K562 (cell line): ENCODE measurements around the gene C11orf58. TPM values are rescaled to one million over a fixed set of nuclear protein-coding genes. Genes with fewer than 3 reads are reported as not detected.
A peak's percentile ranks its signal among the peaks of the same experiment; 100 is the strongest.

Experiments
- ATAC-seq: fragments of 200-7000 bp; cut with Tn5 transposase; 3 replicates; pipeline ENCODE4 v1.9.1; 2020; ENCODE audit warnings: moderate library complexity
- BruUV-seq: library from RNA; stranded (reverse); fragments of 400-500 nt; replicated peaks from 2 replicates; lab custom pipeline; 2021; lab: Mats Ljungman, UMichigan
- CTCF ChIA-PET: fragments of 300-600 bp; formaldehyde crosslinking; extraction: SDS; loops from one replicate; lab custom pipeline; 2021; ENCODE audit warnings: low intra/inter-chr PET ratio; lab: Yijun Ruan, JAX
- POLR2A ChIA-PET: fragments of 300-600, 350-650 bp; sonication (Branson Sonifier 250); formaldehyde crosslinking; extraction: SDS; loops from one replicate; lab custom pipeline; 2021; ENCODE audit warnings: antibody characterized with exemption, inconsistent platforms; lab: Yijun Ruan, JAX
- DNase-seq, 4 experiments: peaks; one replicate each; pipeline versions ENCODE4 v3.0.0 to v3.0.0-alpha.2; 2011 to 2018; ENCODE audit warnings: low spot score in 3 of 4, mixed read lengths in 3 of 4; ENCODE audit errors: extremely low read depth in 1 of 4
- FAIRE-seq: peaks from 2 replicates; lab custom pipeline; 2011; peaks lifted over from hg19 to GRCh38; lab: Jason Lieb, UNC
- H2AFZ ChIP-seq: 2 replicates; pipeline ENCODE4 v1.6.0; 2011; ENCODE audit warnings: low read depth, low read length, control low read depth, inconsistent platforms
- H3K27ac ChIP-seq: fragments of 200-600 bp; 3 replicates; pipeline ENCODE4 v1.8.0; 2011; ENCODE audit warnings: low read depth, mild to moderate bottlenecking, control low read depth, inconsistent platforms, low read length, moderate library complexity, mixed read lengths; ENCODE audit errors: extremely low read depth
- H3K27me3 ChIP-seq, 2 experiments: fragments of 300-600 bp in 1 of 2; 2 replicates in 1 of 2; 3 replicates in 1 of 2; pipeline versions ENCODE4 v1.6.0 to v1.8.0; 2011; ENCODE audit warnings: inconsistent platforms in 2 of 2, low read length in 2 of 2, mild to moderate bottlenecking in 1 of 2, mixed read lengths in 1 of 2, moderate library complexity in 1 of 2; ENCODE audit not compliant: control insufficient read depth in 2 of 2, insufficient read depth in 2 of 2
- H3K36me3 ChIP-seq: fragments of 300-600 bp; 3 replicates; pipeline ENCODE4 v1.8.0; 2011; ENCODE audit warnings: mild to moderate bottlenecking, low read length, inconsistent platforms; ENCODE audit not compliant: control insufficient read depth, insufficient read depth
- H3K4me1 ChIP-seq, 2 experiments: fragments of 200-600 bp in 1 of 2; replicated peaks in 1 of 2; 2 replicates in 1 of 2; 3 replicates in 1 of 2; pipeline versions ENCODE4 v1.5.1 to v1.8.0; 2011; ENCODE audit warnings: inconsistent platforms in 2 of 2, low read length in 2 of 2, mild to moderate bottlenecking in 1 of 2, mixed read lengths in 1 of 2, moderate library complexity in 1 of 2; ENCODE audit not compliant: control insufficient read depth in 2 of 2, insufficient read depth in 2 of 2
- H3K4me2 ChIP-seq: 2 replicates; pipeline ENCODE4 v1.6.1; 2011; ENCODE audit warnings: low read length, control low read depth, inconsistent platforms, mixed read lengths; ENCODE audit not compliant: insufficient read depth
- H3K4me3 ChIP-seq: fragments of 200-600 bp; sonication (generic), shearing (Covaris generic); 2 replicates; pipeline ENCODE4 v1.5.1; 2016; ENCODE audit warnings: control low read depth, inconsistent platforms
- H3K79me2 ChIP-seq: fragments of 200-600 bp; 3 replicates; pipeline ENCODE4 v1.8.0; 2011; ENCODE audit warnings: low read length, inconsistent platforms; ENCODE audit not compliant: control insufficient read depth, insufficient read depth
- H3K9ac ChIP-seq, 2 experiments: 2 replicates each; pipeline versions ENCODE4 v1.6.0 to v1.6.1; 2011; ENCODE audit warnings: low read depth in 2 of 2, low read length in 2 of 2, control low read depth in 1 of 2, inconsistent platforms in 1 of 2, mild to moderate bottlenecking in 1 of 2, mixed read lengths in 1 of 2; ENCODE audit not compliant: insufficient read depth in 1 of 2
- H3K9me1 ChIP-seq: one replicate; pipeline ENCODE4 v1.6.0; 2011; ENCODE audit warnings: inconsistent platforms, mild to moderate bottlenecking, low read length, moderate library complexity; ENCODE audit not compliant: control insufficient read depth, insufficient read depth
- H3K9me3 ChIP-seq: replicated peaks from 2 replicates; pipeline ENCODE4 v1.5.1; 2011; ENCODE audit warnings: low read depth, low read length, inconsistent platforms; ENCODE audit not compliant: control insufficient read depth, insufficient read depth
- H4K20me1 ChIP-seq: replicated peaks from 2 replicates; pipeline ENCODE4 v1.6.1; 2011; ENCODE audit warnings: low read length, inconsistent platforms, mixed read lengths; ENCODE audit not compliant: control insufficient read depth, insufficient read depth
- EWSR1 ChIP-seq: fragments of 450-650 bp; IDR thresholded peaks from 2 replicates; pipeline ENCODE4 v1.6.1; 2018; ENCODE audit warnings: borderline replicate concordance, mild to moderate bottlenecking, low read depth, moderate library complexity; ENCODE audit not compliant: partially characterized antibody
- KLF6 ChIP-seq: fragments of 250-450 bp; sonication (Bioruptor Pico); IDR thresholded peaks from 2 replicates; pipeline ENCODE4 v1.4.0; 2020; ENCODE audit warnings: mild to moderate bottlenecking, moderate library complexity, borderline replicate concordance
- LCOR ChIP-seq: sonication (generic); formaldehyde crosslinking; IDR thresholded peaks from 2 replicates; pipeline ENCODE4 v1.8.0; 2022; ENCODE audit warnings: mild to moderate bottlenecking, missing genetic modification reagents
- WGBS: fragments of 100-300 bp; shearing (Covaris generic); methylation state at CpG from one replicate; pipeline ENCODE4 v1.1.6; 2016; ENCODE audit warnings: low coverage, mixed read lengths; ENCODE audit not compliant: insufficient coverage; ENCODE audit errors: missing lambda C conversion rate; 5-methylcytosine and 5-hydroxymethylcytosine counted together
- in situ Hi-C: fragments of 300-500 bp; cut with MboI; formaldehyde crosslinking; loops from 4 replicates; pipeline ENCODE4 v1.15.0; 2018; ENCODE audit warnings: inconsistent platforms, mixed read lengths
- intact Hi-C: fragments of 100-400 bp; cut with micrococcal nuclease; formaldehyde crosslinking; loops from 2 replicates; pipeline ENCODE4 v1.14.2; 2022
- polyA plus RNA-seq, 8 experiments: library from polyadenylated mRNA; depleted of rRNA in 4 of 8; stranded (reverse) in 5 of 8; unstranded in 3 of 8; fragments of >200 nt; fragmentation: Nextera tagmentation in 2 of 8; fragmentation: Illumina TruSeq in 1 of 8; extraction: Ambion mirVana in 2 of 8; extraction: Trizol in 1 of 8; gene quantifications; 2 replicates each; pipeline versions ENCODE4 v1.2.1 to v1.2.3, GENCODE V29; 2011 to 2014; ENCODE audit warnings: inconsistent platforms in 1 of 8, missing spikeins in 1 of 8
- total RNA-seq, 7 experiments: library from RNA; depleted of rRNA in 6 of 7; stranded (reverse); fragments of >200 nt in 6 of 7; fragmentation: Illumina TruSeq in 2 of 7; extraction: Trizol in 2 of 7; gene quantifications; 2 replicates each; pipeline versions ENCODE4 v1.2.1 to v1.2.3, GENCODE V29; 2011 to 2021; ENCODE audit warnings: low replicate concordance in 1 of 7
- TF ChIP-seq, protein P1 (sequence below): fragments of 450-650 bp; IDR thresholded peaks from 2 replicates; pipeline ENCODE4 v1.6.1; 2016; ENCODE audit warnings: borderline replicate concordance
- TF ChIP-seq, protein P2 (sequence below): fragments of 250-450 bp; sonication (Bioruptor Pico); IDR thresholded peaks from 2 replicates; pipeline ENCODE4 v1.8.0; 2022; ENCODE audit warnings: inconsistent platforms
- TF ChIP-seq, protein P3 (sequence below): fragments of 450-650 bp; IDR thresholded peaks from 2 replicates; pipeline ENCODE4 v1.6.1; 2018; ENCODE audit warnings: mild to moderate bottlenecking, low read depth; ENCODE audit not compliant: partially characterized antibody
- TF ChIP-seq, protein P4 (sequence below): IDR thresholded peaks from 2 replicates; pipeline ENCODE4 v1.6.1; 2011; ENCODE audit not compliant: insufficient read length; ENCODE audit errors: extremely low read depth
- TF ChIP-seq, protein P5 (sequence below): fragments of 450-650 bp; IDR thresholded peaks from 2 replicates; pipeline ENCODE4 v1.7.0; 2016; ENCODE audit warnings: borderline replicate concordance

C11orf58 gene
- total and polyA plus RNA-seq, 9 of the 15 experiments (the other 6 are each of a cell fraction or from before 2014, with no cell fraction given) = 104 to 421 (median 247) TPM

DNA sequence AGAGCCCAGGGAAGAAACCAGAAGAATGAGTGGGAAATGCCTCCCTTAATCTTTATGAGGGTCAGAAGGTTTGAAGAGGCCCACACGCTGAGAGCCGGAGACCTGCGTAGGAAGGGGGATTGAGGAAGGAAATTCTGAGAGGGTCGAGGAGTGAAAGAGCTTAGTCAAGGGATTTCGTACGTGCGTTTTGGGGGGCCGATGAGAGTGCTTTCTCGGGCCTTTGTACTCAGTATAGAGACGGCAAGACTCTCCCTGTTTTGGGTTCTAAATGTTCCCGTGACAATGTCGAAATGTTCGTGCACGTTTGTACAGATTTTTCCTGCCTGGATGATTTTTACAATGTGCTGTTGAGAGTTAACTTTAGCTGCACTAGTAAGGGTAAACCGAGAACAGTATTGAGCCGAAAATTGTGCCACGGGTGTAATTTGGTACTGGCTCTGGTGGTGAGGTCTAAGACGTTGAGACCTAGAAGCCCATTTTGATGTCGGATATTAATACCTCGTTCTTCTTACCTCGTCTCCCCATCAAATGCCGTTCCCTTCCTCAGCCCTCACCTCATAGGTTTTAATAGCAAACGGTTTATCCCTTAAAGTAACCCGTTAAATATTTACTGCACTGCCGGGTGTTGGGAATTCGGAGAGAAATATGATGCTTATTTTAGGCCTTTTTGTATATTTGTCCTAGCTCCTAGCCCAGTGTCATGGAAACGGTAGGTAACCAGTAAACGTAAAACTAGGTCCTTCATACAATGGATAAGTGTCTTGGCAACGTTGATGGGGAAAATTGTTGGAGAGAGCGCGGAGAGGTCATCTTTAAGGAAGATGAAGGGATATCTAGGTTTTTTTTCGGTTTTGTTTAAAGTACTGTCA, 734 bp downstream of the C11orf58 start (continued):
- TF ChIP-seq, protein P1, sequence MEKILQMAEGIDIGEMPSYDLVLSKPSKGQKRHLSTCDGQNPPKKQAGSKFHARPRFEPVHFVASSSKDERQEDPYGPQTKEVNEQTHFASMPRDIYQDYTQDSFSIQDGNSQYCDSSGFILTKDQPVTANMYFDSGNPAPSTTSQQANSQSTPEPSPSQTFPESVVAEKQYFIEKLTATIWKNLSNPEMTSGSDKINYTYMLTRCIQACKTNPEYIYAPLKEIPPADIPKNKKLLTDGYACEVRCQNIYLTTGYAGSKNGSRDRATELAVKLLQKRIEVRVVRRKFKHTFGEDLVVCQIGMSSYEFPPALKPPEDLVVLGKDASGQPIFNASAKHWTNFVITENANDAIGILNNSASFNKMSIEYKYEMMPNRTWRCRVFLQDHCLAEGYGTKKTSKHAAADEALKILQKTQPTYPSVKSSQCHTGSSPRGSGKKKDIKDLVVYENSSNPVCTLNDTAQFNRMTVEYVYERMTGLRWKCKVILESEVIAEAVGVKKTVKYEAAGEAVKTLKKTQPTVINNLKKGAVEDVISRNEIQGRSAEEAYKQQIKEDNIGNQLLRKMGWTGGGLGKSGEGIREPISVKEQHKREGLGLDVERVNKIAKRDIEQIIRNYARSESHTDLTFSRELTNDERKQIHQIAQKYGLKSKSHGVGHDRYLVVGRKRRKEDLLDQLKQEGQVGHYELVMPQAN = 0 out of 2 replicates have a peak, but pooled peaks have one; percentile 0
- TF ChIP-seq, protein P2, sequence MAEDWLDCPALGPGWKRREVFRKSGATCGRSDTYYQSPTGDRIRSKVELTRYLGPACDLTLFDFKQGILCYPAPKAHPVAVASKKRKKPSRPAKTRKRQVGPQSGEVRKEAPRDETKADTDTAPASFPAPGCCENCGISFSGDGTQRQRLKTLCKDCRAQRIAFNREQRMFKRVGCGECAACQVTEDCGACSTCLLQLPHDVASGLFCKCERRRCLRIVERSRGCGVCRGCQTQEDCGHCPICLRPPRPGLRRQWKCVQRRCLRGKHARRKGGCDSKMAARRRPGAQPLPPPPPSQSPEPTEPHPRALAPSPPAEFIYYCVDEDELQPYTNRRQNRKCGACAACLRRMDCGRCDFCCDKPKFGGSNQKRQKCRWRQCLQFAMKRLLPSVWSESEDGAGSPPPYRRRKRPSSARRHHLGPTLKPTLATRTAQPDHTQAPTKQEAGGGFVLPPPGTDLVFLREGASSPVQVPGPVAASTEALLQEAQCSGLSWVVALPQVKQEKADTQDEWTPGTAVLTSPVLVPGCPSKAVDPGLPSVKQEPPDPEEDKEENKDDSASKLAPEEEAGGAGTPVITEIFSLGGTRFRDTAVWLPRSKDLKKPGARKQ (CRISPR knock-in tag) = no peak

DNA sequence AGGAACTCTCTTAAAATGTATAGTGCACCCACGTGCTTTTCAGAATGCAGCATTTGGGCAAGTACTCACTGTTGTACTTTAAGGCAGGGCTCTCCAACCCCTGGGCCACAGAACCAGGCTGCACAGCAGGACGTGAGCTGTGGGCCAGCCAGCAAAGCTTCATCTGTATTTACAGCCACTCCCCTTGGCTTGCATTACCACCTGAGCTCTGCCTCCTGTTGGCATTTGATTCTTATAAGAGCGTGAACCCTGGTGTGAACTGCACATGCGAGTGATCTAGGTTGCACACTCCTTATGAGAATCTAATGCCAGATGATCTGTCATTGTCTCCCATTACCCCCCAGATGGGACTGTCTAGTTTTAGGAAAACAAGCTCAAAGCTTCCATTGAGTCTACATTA, 3.0 kb downstream of the C11orf58 start:
- Histone ChIP-seq H3K4me3 (no peak overlapping the region), H4K20me1 (peaks cover 3% of the 10 kb centered on the region; the same call in 1 of the 2 replicates), H3K27ac (no peak overlapping the region), H3K79me2 (peaks cover 86% of the 10 kb centered on the region), H3K27me3 (no peaks in the 10 kb centered on the region), H2AFZ (no peak overlapping the region), H3K9ac (no peak overlapping the region), H3K9me3 (no peaks in the 10 kb centered on the region), H3K4me2 (peak overlapping the region; percentile 2; the same call in 1 of the 2 replicates), H3K4me1 (peaks cover 11 to 12% of the 10 kb centered on the region in 2 experiments; a peak in 4 of 5 replicates), H3K36me3 (peaks cover 48% of the 10 kb centered on the region; the same call in 2 of the 3 replicates), H3K9me1 (no peaks in the 10 kb centered on the region)
- ATAC-seq (no peak), DNase-seq (no peak), FAIRE-seq (no peak)
- in situ Hi-C loops = no loop called here
- intact Hi-C loops = no loop called here
- BruUV-seq = TSS peak; percentile 6
- ChIA-PET POLR2A (interaction anchor here (5.1 kb wide), 1 partner anchor 8 kb away, joined by 27 read pairs; no protein-coding TSS in a partner anchor), CTCF (no interaction called here)
- WGBS = 84% methylated on average over 4 of the region's 4 CpGs
- TF ChIP-seq EWSR1 = no peak
- no peak for TF ChIP-seq KLF6 (CRISPR knock-in tag)
- TF ChIP-seq, protein P3, sequence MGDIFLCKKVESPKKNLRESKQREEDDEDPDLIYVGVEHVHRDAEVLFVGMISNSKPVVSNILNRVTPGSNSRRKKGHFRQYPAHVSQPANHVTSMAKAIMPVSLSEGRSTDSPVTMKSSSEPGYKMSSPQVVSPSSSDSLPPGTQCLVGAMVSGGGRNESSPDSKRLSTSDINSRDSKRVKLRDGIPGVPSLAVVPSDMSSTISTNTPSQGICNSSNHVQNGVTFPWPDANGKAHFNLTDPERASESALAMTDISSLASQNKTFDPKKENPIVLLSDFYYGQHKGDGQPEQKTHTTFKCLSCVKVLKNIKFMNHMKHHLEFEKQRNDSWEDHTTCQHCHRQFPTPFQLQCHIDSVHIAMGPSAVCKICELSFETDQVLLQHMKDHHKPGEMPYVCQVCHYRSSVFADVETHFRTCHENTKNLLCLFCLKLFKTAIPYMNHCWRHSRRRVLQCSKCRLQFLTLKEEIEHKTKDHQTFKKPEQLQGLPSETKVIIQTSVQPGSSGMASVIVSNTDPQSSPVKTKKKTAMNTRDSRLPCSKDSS = no peak
- TF ChIP-seq, protein P4, sequence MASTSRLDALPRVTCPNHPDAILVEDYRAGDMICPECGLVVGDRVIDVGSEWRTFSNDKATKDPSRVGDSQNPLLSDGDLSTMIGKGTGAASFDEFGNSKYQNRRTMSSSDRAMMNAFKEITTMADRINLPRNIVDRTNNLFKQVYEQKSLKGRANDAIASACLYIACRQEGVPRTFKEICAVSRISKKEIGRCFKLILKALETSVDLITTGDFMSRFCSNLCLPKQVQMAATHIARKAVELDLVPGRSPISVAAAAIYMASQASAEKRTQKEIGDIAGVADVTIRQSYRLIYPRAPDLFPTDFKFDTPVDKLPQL = no peak
- no peak for TF ChIP-seq LCOR
- TF ChIP-seq, protein P5, sequence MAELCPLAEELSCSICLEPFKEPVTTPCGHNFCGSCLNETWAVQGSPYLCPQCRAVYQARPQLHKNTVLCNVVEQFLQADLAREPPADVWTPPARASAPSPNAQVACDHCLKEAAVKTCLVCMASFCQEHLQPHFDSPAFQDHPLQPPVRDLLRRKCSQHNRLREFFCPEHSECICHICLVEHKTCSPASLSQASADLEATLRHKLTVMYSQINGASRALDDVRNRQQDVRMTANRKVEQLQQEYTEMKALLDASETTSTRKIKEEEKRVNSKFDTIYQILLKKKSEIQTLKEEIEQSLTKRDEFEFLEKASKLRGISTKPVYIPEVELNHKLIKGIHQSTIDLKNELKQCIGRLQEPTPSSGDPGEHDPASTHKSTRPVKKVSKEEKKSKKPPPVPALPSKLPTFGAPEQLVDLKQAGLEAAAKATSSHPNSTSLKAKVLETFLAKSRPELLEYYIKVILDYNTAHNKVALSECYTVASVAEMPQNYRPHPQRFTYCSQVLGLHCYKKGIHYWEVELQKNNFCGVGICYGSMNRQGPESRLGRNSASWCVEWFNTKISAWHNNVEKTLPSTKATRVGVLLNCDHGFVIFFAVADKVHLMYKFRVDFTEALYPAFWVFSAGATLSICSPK = no peak
